Glutamatergic neuron (in vitro differentiated cells): ENCODE results near the gene TKT. TPM values are rescaled to one million over a fixed set of nuclear protein-coding genes. Genes with fewer than 3 reads are reported as not detected.

Experiments
- DNase-seq: peaks from one replicate; pipeline ENCODE4 v3.0.0; 2022
- H3K27ac Mint-ChIP-seq: one replicate; pipeline ENCODE4 v1.8.0; 2020; ENCODE audit warnings: mild to moderate bottlenecking, mixed read lengths, inconsistent platforms; ENCODE audit not compliant: unreplicated experiment
- H3K27me3 Mint-ChIP-seq: one replicate; pipeline ENCODE4 v1.8.0; 2020; ENCODE audit warnings: mild to moderate bottlenecking, moderate library complexity, mixed read lengths, inconsistent platforms; ENCODE audit not compliant: unreplicated experiment
- H3K36me3 Mint-ChIP-seq: one replicate; pipeline ENCODE4 v1.8.0; 2020; ENCODE audit warnings: mild to moderate bottlenecking, mixed read lengths, inconsistent platforms; ENCODE audit not compliant: unreplicated experiment
- H3K4me1 Mint-ChIP-seq: one replicate; pipeline ENCODE4 v1.8.0; 2020; ENCODE audit warnings: mild to moderate bottlenecking, low read depth, mixed read lengths, inconsistent platforms; ENCODE audit not compliant: unreplicated experiment
- H3K4me3 Mint-ChIP-seq: one replicate; pipeline ENCODE4 v1.8.0; 2020; ENCODE audit warnings: mild to moderate bottlenecking, mixed read lengths, inconsistent platforms; ENCODE audit not compliant: unreplicated experiment
- H3K9me3 Mint-ChIP-seq: one replicate; pipeline ENCODE4 v1.8.0; 2020; ENCODE audit warnings: mild to moderate bottlenecking, moderate library complexity, mixed read lengths, inconsistent platforms; ENCODE audit not compliant: unreplicated experiment
- total RNA-seq: library from RNA; stranded (reverse); fragmentation: NEBNext Ultra II Directional; extraction: Animal tissue kit (Norgen Biotek cat#: 25700); gene quantifications from one replicate; pipeline ENCODE4 v1.2.1, GENCODE V29; 2021; ENCODE audit not compliant: unreplicated experiment
- TF ChIP-seq, protein P1 (sequence below): fragments of 200-600 bp; sonication (generic); IDR thresholded peaks from one replicate; pipeline ENCODE4 v1.5.0; 2021; ENCODE audit not compliant: partially characterized antibody, unreplicated experiment

Gene TKT
- total RNA-seq, 1 donor from 2014 or later = 265 TPM

GRCh38 chr3:53199834-53200233 is 56.0 kb downstream of the TKT start:
- TF ChIP-seq, protein P1, sequence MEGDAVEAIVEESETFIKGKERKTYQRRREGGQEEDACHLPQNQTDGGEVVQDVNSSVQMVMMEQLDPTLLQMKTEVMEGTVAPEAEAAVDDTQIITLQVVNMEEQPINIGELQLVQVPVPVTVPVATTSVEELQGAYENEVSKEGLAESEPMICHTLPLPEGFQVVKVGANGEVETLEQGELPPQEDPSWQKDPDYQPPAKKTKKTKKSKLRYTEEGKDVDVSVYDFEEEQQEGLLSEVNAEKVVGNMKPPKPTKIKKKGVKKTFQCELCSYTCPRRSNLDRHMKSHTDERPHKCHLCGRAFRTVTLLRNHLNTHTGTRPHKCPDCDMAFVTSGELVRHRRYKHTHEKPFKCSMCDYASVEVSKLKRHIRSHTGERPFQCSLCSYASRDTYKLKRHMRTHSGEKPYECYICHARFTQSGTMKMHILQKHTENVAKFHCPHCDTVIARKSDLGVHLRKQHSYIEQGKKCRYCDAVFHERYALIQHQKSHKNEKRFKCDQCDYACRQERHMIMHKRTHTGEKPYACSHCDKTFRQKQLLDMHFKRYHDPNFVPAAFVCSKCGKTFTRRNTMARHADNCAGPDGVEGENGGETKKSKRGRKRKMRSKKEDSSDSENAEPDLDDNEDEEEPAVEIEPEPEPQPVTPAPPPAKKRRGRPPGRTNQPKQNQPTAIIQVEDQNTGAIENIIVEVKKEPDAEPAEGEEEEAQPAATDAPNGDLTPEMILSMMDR = no peak

DNA sequence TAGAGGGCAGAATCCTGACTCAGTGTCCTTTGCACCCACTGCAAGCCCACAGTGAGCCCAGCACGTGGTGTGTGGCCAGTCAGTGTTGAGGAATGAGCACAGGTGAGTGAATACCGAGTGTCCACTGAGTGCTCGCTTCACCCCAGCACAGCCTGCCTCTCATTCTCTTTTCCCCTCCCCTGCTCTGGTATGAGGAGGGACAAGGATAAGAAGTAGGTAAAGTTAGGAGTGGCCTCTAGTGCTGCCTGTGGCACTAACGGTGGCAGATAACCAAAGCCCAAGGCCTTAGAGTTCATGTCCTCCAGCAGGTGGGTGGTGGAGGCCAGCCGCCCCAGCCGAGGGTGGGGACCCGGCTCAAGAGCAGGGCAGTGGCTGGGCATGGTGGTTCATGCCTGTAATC is 56.8 kb downstream of the TKT start:
- Mint-ChIP-seq H3K4me1 (no peaks in the 10 kb centered on the region), H3K27ac (no peak overlapping the region), H3K27me3 (no peaks in the 10 kb centered on the region), H3K4me3 (no peak overlapping the region), H3K36me3 (no peaks in the 10 kb centered on the region), H3K9me3 (peaks cover 1% of the 10 kb centered on the region)
- DNase-seq = no peak
- TF ChIP-seq, protein P1 = no peak

More at GRCh38 chr3:53199834-53200233, 56.0 kb downstream of the TKT start:
- H3K36me3 Mint-ChIP-seq = no peaks in the 10 kb centered on the region
- no peaks in the 10 kb centered on the region for H3K27me3 Mint-ChIP-seq
- H3K27ac Mint-ChIP-seq = no peak overlapping the region
- H3K9me3 Mint-ChIP-seq = peaks cover 1% of the 10 kb centered on the region
- no peak overlapping the region for H3K4me3 Mint-ChIP-seq
- DNase-seq = no peak
- H3K4me1 Mint-ChIP-seq = no peaks in the 10 kb centered on the region

DNA sequence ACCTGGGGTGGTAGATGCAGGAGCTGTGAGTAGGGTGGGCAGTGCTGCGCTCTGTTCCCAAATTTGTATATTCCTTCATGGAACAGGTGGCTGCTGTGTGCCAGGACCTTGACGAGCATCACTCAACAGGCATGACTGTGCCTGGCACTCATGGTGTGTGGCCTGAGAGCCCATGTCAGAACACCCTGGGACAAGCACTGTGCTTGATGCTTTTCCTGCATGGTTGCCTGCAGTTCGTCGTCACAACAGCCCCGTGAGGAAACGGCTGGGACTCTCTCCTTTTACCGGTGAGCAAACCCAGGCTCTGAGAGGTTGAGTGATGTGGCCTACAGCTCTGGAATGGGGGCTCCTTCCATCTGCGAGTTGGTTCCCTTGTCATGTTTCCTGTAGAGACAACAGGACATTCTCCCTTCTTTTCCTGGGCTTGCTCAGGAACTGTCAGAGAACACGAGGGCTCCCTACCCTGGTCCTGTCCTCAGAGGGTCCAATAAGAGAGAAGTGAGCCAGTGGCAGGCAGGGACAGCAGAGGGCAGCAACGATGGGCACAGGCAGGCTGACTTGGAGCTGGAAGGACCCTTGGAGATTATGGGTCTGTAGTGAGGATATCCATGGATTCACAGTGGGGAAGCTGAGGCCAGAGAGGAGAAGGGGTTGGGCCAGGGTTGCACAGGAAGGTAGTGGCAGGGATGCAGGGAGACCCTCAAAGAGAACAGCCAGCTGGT is 57.4 kb downstream of the TKT start:
- H3K4me1 Mint-ChIP-seq = no peaks in the 10 kb centered on the region
- no peak overlapping the region for H3K4me3 Mint-ChIP-seq
- peak overlapping the region; percentile 25 for H3K27ac Mint-ChIP-seq
- peaks cover 1% of the 10 kb centered on the region for H3K27me3 Mint-ChIP-seq
- TF ChIP-seq, protein P1 = no peak
- no peaks in the 10 kb centered on the region for H3K36me3 Mint-ChIP-seq
- DNase-seq = no peak
- H3K9me3 Mint-ChIP-seq = peaks cover 1% of the 10 kb centered on the region

- DNase-seq = no peak
- Mint-ChIP-seq H3K27me3 (peaks cover 3% of the 10 kb centered on the region), H3K36me3 (no peaks in the 10 kb centered on the region), H3K9me3 (peaks cover 2% of the 10 kb centered on the region), H3K27ac (no peak overlapping the region), H3K4me1 (no peaks in the 10 kb centered on the region), H3K4me3 (no peak overlapping the region)
- TF ChIP-seq, protein P1 = no peak
These were observed 59.0 kb downstream of the TKT start for GRCh38 chr3:53196575-53197407.
